ENCODE results near the gene LTBR. TPM values are rescaled to one million over a fixed set of nuclear protein-coding genes. Genes with fewer than 3 reads are reported as not detected.
"Not testable (repeated sequence)": the region's sequence is repeated elsewhere in the genome, so short reads cannot be mapped to it uniquely, and the experiment has no call there.

Gene LTBR
- total RNA-seq, 1 experiment from 2014 or later, result 105 TPM

DNA sequence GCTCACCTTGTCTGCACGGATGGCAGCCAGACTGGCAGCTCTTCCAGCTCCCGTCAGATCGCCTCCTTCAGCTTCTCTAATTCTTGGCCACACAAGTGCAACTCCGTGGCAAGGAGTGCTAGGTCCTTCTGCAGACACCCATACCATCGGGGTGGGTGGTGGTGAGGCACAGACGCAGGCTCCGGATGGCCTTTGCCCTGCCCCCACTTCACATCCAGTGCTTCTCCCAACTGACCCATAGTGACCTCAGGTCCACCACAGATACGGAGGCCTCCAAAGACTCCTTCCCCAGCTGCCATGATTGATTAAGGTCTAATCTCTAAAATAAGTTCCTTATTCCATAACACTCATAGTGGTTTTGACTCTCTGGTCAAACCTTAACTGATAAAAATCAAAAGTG lies 40.9 kb downstream of the LTBR start:
- DNase-seq (ENCODE audit: low read depth), result no peak

DNA sequence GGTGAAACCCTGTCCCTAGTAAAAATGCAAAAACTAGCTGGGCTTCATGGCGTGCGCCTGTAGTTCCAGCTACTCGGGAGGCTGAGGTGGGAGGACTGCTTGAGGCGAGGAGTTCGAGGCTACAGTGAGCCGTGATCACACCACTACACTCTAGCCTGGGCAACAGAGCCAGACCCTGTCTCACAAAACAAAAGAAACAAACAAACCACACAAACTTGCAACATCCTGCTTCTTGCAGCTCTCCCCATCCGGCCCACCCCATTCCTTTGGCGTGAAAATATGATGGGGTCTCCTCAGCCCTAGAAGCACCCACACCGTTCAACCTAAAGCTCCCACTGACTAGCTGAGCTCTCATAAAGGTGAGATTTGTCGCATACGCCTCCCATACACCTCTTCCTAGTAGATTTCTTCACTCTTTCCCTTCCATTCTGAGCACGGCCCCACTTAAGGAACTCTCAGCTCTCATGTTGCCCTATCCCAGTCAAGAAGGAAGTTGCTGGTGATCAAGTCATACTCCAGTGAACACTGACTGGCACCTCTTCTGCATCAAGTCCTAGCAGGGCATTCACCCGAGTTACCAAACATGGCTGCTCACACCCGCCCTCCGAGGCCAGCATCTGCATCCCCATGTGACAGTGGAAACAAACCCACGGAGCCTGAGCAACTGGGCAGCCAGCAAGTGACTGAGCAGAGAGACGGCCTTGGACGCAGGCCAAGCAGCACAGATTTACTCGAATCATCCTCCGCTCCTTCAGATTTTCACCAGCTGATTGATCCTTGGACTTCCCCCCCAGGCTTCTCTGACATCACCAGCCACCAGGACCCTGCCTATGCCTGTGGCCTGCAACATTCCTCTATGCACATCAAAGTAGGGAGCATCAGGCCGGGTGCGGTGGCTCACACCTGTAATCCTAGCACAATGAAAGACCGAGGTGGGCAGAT lies 41.9 kb downstream of the LTBR start:
- no peak for DNase-seq (ENCODE audit: low read depth)

DNA sequence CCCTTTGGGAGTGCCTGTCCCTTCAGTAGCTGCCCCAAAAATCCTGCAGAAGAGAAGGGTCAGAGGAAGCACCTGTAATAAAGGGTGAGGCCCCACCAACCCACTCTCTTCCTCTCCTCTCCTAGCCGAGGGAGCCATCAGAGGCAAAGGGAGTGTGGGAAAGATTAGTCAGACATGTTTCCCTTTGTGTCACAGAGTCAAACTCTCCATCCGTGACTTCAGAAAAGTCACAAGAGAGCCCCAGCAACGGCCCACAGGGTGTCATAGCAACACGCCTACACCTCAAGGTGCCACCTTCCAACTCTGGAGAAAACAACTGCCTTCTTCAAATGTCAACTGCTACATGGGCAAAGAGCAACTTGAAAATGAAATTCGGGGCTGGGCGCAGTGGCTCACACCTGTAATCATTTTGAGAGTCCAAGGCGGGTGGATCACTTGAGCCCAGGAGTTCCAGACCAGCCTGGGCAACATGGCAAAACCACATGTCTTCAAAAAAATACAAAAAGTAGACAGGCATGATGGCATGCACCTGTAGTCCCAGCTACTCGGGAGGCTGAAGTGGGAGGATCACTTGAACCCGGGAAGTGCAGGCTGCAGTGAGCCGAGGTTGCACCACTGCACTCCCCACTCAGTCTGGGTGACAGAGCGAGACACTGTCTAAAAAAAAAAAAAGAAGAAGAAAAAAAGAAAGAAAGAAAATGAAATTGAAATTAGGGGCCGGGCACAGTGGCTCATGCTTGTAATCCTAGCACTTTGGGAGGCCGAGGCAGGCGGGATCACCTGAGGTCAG lies 43.1 kb downstream of the LTBR start:
- no peak for DNase-seq (ENCODE audit: low read depth)

DNA sequence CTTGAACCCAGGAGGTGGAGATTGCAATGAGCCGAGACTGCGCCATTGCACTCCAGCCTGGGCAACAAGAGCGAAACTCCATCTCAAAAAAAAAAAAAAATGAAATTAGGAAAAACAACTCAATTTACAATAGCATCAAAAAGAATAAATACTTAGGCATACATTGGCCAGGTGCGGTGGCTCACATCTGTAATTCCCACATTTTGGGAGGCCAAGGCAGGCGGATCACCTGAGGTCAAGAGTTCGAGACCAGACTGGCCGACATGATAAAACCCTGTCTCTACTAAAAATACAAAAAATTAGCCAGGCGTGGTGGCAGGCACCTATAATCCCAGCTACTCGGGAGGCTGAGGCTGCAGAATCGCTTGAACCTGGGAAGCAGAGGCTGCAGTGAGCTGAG lies 43.8 kb downstream of the LTBR start:
- not testable (repeated sequence) for DNase-seq (ENCODE audit: low read depth)

DNA sequence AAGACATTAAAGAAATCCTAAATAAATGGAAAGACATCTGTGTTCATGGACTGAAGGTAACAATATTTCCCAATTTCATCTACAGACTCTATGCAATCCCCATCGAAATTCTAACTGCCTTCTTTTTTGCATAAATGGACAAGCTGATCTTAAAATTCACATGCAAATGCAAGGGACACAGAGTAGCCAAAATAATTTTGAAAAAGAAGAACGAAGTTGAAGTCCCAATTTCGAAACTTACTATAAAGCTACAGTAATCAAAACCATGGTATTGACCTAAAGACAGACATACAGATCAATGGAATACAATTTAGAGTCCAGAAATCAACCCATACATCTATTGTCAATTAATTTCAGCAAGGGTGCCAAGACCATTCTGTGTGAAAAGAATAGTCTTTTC lies 44.4 kb downstream of the LTBR start:
- DNase-seq (ENCODE audit: low read depth), result no peak

DNA sequence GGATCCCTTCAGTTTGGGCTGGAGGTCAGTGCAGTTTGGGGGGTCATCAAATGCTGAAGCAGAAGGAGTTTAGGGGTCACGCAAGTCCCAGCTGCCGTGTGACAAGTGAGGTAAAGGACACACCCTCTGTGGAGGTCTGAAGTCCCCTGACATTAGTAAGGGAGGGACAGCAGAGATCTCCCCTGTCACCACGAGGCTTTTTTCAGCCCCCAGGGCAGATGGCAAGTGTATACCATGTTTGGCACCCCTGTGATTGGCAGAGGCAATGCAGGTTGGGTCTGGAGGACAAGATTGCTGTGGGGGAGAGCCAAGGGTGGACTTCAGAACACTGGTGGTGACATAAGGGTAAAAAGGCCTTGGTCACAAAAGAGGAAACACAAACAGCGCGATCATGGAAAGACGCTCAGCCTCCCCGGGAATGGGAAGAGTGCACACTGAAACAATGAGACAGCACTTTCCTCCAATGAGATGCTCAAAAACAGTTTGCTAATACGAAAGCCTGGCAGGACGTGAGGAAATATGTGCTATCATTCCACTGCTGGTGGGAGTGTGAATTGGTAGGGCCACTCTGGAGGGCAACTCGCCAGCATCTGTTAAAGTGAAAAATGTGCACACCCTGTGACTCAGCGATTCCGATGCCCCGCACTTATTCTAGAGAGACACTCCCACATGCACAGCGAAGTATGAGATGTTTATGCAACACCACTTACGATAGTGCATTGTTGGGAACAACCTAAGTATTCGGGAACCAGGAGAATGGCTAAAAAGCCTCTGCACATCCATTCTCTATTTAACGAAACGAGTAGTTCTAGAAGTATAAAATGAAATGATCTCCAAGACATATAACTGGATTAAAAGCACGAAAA lies 46.4 kb downstream of the LTBR start:
- peak; percentile 96 for DNase-seq (ENCODE audit: low read depth)

DNA sequence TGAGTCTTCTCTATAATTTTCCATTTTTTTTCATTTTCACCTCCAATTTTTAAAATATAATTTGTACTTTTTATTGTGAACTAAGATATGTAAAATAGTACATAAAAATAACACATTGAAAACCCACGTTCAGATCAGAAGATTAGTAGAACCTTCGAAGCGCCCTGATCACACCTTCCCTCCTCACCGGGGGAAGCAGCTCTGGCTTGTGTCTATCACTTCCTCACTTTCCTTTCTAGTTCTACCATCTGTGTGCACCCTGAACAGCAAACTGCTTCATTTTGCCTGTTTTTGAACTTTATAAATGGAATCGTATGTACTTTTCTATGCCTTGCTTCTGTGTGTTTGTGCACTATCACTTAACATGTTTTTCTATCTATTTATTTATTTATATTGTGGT lies 49.0 kb downstream of the LTBR start:
- no peak for DNase-seq (ENCODE audit: low read depth)

- no peak for DNase-seq (ENCODE audit: low read depth)
Observed at GRCh38 chr12:6434205-6435140, 50.5 kb downstream of the LTBR start.

- DNase-seq (ENCODE audit: low read depth), result no peak
Observed at GRCh38 chr12:6435961-6436715, 52.2 kb downstream of the LTBR start.

DNA sequence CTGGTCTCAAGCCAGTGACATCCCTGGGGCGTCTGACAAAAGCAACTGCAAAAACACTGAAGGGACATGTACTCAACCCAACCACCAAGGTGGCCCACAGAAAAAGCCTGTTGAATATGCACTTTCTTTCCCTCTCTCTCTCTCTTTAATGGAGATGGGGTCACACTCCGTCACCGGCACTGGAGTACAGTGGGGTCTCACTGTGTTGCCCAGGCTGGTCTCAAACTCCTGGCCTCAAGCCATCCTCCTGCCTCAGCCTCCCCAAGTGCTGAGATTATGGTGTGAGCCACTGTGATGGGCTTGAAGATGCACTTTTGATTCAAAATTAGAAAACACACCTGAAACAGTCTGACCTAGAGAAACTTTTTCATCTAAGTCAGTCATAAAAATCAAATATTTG lies 53.6 kb downstream of the LTBR start:
- DNase-seq (ENCODE audit: low read depth), result no peak

GRCh38 chr12:6438345-6438744 lies 54.4 kb downstream of the LTBR start:
- no peak for DNase-seq (ENCODE audit: low read depth)

- no peak for DNase-seq (ENCODE audit: low read depth)
Observed at GRCh38 chr12:6440391-6440790, 56.4 kb downstream of the LTBR start.

Small RNAs within 50 kb of the gene (small RNA-seq; reads per million reads assigned to genes)
- gene RN7SL391P, result not detected

Other genes with a start within 250 kb of the LTBR start
- gene CD9, start 183.8 kb upstream of the LTBR start, total RNA-seq (2014; rRNA removed; shearing (Covaris generic)), result 35.8 and 41.8 TPM in 2 replicates
- gene PLEKHG6, start 73.5 kb upstream of the LTBR start, total RNA-seq (2014; rRNA removed; shearing (Covaris generic)), result 0.07 TPM in 1 of 2 replicates, not detected in the other
- gene TNFRSF1A, start 42.1 kb upstream of the LTBR start, total RNA-seq (2014; rRNA removed; shearing (Covaris generic)), result 124 and 209 TPM in 2 replicates
- 0.11 and 1.8 TPM in 2 replicates for gene SCNN1A, start 8.6 kb upstream of the LTBR start, total RNA-seq (2014; rRNA removed; shearing (Covaris generic))
- not detected in 2 replicates for gene CD27, start 60.8 kb downstream of the LTBR start, total RNA-seq (2014; rRNA removed; shearing (Covaris generic))
- gene TAPBPL, start 67.9 kb downstream of the LTBR start, total RNA-seq (2014; rRNA removed; shearing (Covaris generic)), result 11.6 and 12.9 TPM in 2 replicates
- 3.8 and 5.5 TPM in 2 replicates for gene VAMP1, start 86.5 kb downstream of the LTBR start, total RNA-seq (2014; rRNA removed; shearing (Covaris generic))
- 241 and 261 TPM in 2 replicates for gene MRPL51, start 109.1 kb downstream of the LTBR start, total RNA-seq (2014; rRNA removed; shearing (Covaris generic))
- 158 and 173 TPM in 2 replicates for gene NCAPD2, start 109.9 kb downstream of the LTBR start, total RNA-seq (2014; rRNA removed; shearing (Covaris generic))
- gene GAPDH, start 150.4 kb downstream of the LTBR start, total RNA-seq (2014; rRNA removed; shearing (Covaris generic)), result 10,781 and 12,621 TPM in 2 replicates
- gene IFFO1, start 171.9 kb downstream of the LTBR start, total RNA-seq (2014; rRNA removed; shearing (Covaris generic)), result 7.7 and 9.5 TPM in 2 replicates
- gene NOP2, start 184.1 kb downstream of the LTBR start, total RNA-seq (2014; rRNA removed; shearing (Covaris generic)), result 80.0 and 90.1 TPM in 2 replicates
- gene CHD4, start 223.2 kb downstream of the LTBR start, total RNA-seq (2014; rRNA removed; shearing (Covaris generic)), result 348 and 371 TPM in 2 replicates

All from HT1080 (cell line).